Lower leg skin (tissue), 4 donors: ENCODE data around the gene SIGLEC15. TPM values are rescaled to one million over a fixed set of nuclear protein-coding genes. Genes with fewer than 3 reads are reported as not detected.

Source experiments
- DNase-seq, 2 donors: peaks; one replicate each; pipeline ENCODE4 v3.0.0-alpha.2; 2019; ENCODE audit warnings: low spot score in 2 of 2
- H3K4me3 ChIP-seq: fragments of 200-600 bp; sonication (generic); 2 replicates; pipeline ENCODE4 v1.5.1; 2017; ENCODE audit warnings: mild to moderate bottlenecking, low read depth; ENCODE audit not compliant: poor library complexity, severe bottlenecking
- POLR2A ChIP-seq, 2 donors: fragments of 450-650 bp; IDR thresholded peaks; one replicate each; pipeline ENCODE4 v1.6.1; 2016 to 2017; ENCODE audit warnings: antibody characterized with exemption in 2 of 2, mild to moderate bottlenecking in 1 of 2, moderate library complexity in 1 of 2
- WGBS, 2 donors: methylation state at CpG; one replicate each; pipeline ENCODE4 v1.1.5; 2018; 5-methylcytosine and 5-hydroxymethylcytosine counted together
- intact Hi-C: fragments of 100-400 bp; cut with DNase I; formaldehyde crosslinking; loops from one replicate; pipeline ENCODE4 v1.15.0; 2023; ENCODE audit warnings: low total_unique reads
- total RNA-seq, 4 donors: library from RNA; depleted of rRNA; stranded (reverse); fragments of >200 nt; gene quantifications; one replicate each; pipeline ENCODE4 v1.1.0, GENCODE V29; 2016
- TF ChIP-seq, protein P1 (sequence below), 3 donors: fragments of 450-650 bp; IDR thresholded peaks; one replicate each; pipeline ENCODE4 v1.5.1; 2016; ENCODE audit warnings: antibody characterized with exemption in 3 of 3, mild to moderate bottlenecking in 3 of 3, moderate library complexity in 2 of 3

SIGLEC15 gene, protein sequence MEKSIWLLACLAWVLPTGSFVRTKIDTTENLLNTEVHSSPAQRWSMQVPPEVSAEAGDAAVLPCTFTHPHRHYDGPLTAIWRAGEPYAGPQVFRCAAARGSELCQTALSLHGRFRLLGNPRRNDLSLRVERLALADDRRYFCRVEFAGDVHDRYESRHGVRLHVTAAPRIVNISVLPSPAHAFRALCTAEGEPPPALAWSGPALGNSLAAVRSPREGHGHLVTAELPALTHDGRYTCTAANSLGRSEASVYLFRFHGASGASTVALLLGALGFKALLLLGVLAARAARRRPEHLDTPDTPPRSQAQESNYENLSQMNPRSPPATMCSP
- total RNA-seq, result 1 to 10 TPM in 1 of 4 donors, under 1 TPM in 2, not detected in 1; 0.27 to 1.9 (median 0.38) TPM

DNA sequence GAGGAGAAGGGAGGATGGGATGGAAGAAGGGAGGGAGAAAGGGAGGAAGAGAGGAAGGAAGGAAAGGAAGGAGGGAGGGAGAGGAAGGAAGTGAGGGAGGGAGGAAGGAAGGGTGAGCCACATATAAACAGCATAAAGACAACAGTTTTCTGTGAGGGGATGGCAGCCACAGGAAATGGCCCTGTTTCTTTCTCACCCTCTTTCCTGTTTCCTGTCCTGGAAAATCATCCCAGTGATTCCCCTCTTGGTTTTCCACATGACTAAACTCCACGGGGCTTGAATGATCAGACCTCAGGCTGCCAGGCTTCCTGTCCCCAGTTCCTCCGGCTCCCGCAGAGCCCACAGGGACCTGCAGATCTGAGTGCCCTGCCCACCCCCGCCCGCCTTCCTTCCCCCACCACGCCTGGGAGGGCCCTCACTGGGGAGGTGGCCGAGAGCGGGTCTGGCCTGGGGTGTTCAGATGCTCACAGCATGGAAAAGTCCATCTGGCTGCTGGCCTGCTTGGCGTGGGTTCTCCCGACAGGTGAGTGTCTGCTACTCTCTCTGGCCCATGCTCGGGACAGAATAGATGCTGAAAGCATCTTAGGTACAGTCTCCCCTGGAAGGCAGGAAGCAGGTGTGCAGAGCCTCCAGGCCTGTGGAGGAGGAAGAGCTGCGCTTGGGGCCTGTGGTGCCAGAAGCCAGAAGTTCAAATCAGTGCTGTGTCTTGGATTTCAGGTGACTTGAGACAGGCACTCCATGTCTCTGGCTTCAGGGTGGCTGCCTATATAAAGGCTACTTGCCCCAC lies at the start of gene SIGLEC15:
SIGLEC15 (plus strand) TSS at position 418 of the 787 bp plus-strand sequence; CDS start at position 472, 54 bp downstream.
- H3K4me3 ChIP-seq, result no peak within 1 kb of the TSS
- DNase-seq, result no peak
- 57 to 67% methylated on average over 12 of the region's 12 CpGs for WGBS, 2 donors
- TF ChIP-seq, protein P1, sequence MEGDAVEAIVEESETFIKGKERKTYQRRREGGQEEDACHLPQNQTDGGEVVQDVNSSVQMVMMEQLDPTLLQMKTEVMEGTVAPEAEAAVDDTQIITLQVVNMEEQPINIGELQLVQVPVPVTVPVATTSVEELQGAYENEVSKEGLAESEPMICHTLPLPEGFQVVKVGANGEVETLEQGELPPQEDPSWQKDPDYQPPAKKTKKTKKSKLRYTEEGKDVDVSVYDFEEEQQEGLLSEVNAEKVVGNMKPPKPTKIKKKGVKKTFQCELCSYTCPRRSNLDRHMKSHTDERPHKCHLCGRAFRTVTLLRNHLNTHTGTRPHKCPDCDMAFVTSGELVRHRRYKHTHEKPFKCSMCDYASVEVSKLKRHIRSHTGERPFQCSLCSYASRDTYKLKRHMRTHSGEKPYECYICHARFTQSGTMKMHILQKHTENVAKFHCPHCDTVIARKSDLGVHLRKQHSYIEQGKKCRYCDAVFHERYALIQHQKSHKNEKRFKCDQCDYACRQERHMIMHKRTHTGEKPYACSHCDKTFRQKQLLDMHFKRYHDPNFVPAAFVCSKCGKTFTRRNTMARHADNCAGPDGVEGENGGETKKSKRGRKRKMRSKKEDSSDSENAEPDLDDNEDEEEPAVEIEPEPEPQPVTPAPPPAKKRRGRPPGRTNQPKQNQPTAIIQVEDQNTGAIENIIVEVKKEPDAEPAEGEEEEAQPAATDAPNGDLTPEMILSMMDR (IDR thresholded peaks at IDR 0.05), result no peak
- no peak for TF ChIP-seq POLR2A (IDR thresholded peaks at IDR 0.05)
- intact Hi-C loops, result no loop called here

DNA sequence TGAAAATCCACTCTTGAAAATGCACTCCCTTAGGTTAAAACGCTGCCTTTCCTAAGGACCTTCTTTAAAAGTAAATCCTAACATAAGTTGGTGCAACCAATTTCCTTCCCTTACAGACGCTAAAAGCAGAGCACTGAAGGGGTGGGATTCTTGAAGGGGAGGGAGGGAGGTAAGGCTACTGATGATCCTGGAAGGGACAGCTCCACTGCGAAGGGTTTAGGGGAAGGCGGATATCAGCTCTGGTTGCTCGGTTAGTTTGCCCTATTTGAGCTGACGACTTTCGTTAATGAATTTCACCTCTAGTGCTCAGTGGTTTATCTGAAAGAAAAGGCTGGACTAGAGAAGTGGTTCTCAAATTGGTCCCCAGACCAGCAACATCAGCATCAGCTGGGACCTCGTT lies 49.7 kb upstream of the SIGLEC15 start:
- intact Hi-C loops, result no loop called here
- 37 to 42% methylated on average over 8 of the region's 8 CpGs for WGBS, 2 donors
- TF ChIP-seq POLR2A (IDR thresholded peaks at IDR 0.05), result no peak
- TF ChIP-seq, protein P1 (IDR thresholded peaks at IDR 0.05), result no peak
- peak overlapping the region; percentile 50 for H3K4me3 ChIP-seq
- no peak for DNase-seq

DNA sequence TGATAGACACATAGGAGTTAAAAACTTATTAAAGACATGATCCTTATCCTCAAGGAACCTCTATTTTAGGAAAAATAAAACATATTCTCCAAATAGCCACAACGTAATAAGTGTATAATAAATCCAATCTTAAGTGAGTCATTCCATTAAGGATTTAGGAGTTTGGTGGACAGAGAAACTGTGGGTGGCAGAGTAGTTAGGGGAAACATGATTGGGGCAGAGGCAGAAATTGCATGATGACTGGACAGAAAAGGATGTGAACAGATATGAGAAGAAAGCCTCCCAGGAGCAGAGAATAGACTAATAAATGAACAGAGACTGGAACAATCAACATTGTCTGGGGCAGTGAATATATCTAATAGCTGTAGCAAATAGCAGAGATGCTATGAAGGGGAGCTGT lies 48.1 kb upstream of the SIGLEC15 start:
- WGBS, 2 donors, result 59 to 75% methylated on average over 1 of the region's 1 CpG
- TF ChIP-seq POLR2A (IDR thresholded peaks at IDR 0.05), result no peak
- TF ChIP-seq, protein P1 (IDR thresholded peaks at IDR 0.05), result no peak
- intact Hi-C loops, result no loop called here
- DNase-seq, result no peak
- no peak overlapping the region for H3K4me3 ChIP-seq

DNA sequence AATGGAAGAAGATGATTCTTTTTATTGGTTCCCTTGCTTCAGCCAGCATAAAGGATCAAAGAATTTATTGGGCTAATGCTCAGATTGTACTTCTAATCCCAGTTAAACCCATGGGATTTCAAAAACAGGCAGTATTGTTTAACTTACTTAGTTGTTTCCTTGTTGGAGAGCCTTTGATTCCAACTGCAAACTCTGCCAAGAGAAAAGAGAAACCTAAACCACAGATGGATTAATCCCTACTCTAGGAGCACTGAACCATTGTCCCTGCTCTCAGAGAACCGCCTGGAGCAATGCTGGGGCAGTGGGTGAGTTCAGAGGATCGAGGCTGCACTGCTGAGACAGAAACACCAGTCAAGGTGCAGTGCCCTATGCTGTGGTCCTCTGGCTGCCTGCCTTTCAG lies 44.9 kb upstream of the SIGLEC15 start:
- DNase-seq, result no peak
- TF ChIP-seq POLR2A (IDR thresholded peaks at IDR 0.05), result no peak
- TF ChIP-seq, protein P1 (IDR thresholded peaks at IDR 0.05), result no peak
- no peak overlapping the region for H3K4me3 ChIP-seq
- WGBS, 2 donors, result 38 to 46% methylated on average over 2 of the region's 2 CpGs
- intact Hi-C loops, result no loop called here

DNA sequence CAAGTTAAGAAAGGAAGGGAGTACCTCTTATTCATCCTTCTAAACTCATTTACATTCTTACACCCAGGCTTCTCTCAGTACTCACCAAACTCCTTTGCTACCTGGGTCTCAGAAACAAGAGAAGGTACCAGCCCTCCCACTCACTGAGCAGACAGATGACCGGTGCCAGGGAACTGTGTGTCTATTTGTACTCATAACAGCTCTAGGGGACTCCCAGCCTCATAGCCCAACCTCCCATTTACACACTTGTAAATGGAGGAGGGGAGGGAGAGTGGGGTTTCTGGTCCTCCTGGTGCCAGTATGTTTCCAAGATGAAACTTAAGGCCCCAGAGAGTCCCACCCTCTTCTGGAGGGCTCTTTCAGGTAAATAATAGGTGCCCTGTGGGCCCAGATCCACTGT lies 42.8 kb upstream of the SIGLEC15 start:
- no peak overlapping the region for H3K4me3 ChIP-seq
- DNase-seq, result no peak
- TF ChIP-seq, protein P1 (IDR thresholded peaks at IDR 0.05), result no peak
- TF ChIP-seq POLR2A (IDR thresholded peaks at IDR 0.05), result no peak
- intact Hi-C loops, result no loop called here
- 57 to 70% methylated on average over 1 of the region's 1 CpG for WGBS, 2 donors
